HepG2 (cell line): ENCODE measurements around the gene CTDSPL2. TPM values are rescaled to one million over a fixed set of nuclear protein-coding genes. Genes with fewer than 3 reads are reported as not detected.

ENCODE experiments used
- ATF6 ChIP-seq: sonication (generic); formaldehyde crosslinking; conservative IDR thresholded peaks from 2 replicates; pipeline ENCODE4 v1.4.0; 2020; ENCODE audit warnings: missing genetic modification reagents
- CAMTA2 ChIP-seq: sonication (generic); formaldehyde crosslinking; IDR thresholded peaks from 2 replicates; pipeline ENCODE4 v1.4.0; 2020; ENCODE audit warnings: mild to moderate bottlenecking, missing genetic modification reagents, borderline replicate concordance
- DBP ChIP-seq: sonication (generic); formaldehyde crosslinking; IDR thresholded peaks from 2 replicates; pipeline ENCODE4 v1.4.0; 2020; ENCODE audit warnings: missing genetic modification reagents; ENCODE audit errors: not compliant biosample characterization
- DMAP1 ChIP-seq: IDR thresholded peaks from 2 replicates; pipeline ENCODE4 v1.6.1; 2016
- FOXM1 ChIP-seq: sonication (generic); formaldehyde crosslinking; IDR thresholded peaks from 2 replicates; pipeline ENCODE4 v1.5.0; 2020; ENCODE audit warnings: missing genetic modification reagents
- HDAC1 ChIP-seq: sonication (generic); formaldehyde crosslinking; IDR thresholded peaks from 2 replicates; pipeline ENCODE4 v1.5.1; 2020; ENCODE audit warnings: mild to moderate bottlenecking, missing genetic modification reagents
- JUND ChIP-seq: sonication (generic); formaldehyde crosslinking; IDR thresholded peaks from 2 replicates; pipeline ENCODE4 v1.8.0; 2022; ENCODE audit warnings: mild to moderate bottlenecking, missing genetic modification reagents
- MAX ChIP-seq: IDR thresholded peaks from 2 replicates; pipeline ENCODE4 v1.6.1; 2012; ENCODE audit warnings: inconsistent platforms
- MXI1 ChIP-seq: IDR thresholded peaks from 3 replicates; pipeline ENCODE4 v1.6.1; 2012; ENCODE audit warnings: low read depth, low read length, inconsistent platforms, borderline replicate concordance
- POGZ ChIP-seq: sonication (generic); formaldehyde crosslinking; IDR thresholded peaks from 2 replicates; pipeline ENCODE4 v1.4.0; 2020; ENCODE audit warnings: mild to moderate bottlenecking, missing genetic modification reagents
- REL ChIP-seq: sonication (generic); formaldehyde crosslinking; conservative IDR thresholded peaks from 2 replicates; pipeline ENCODE4 v1.8.0; 2022; ENCODE audit warnings: mild to moderate bottlenecking, missing genetic modification reagents, moderate library complexity
- SIX4 ChIP-seq: sonication (generic); formaldehyde crosslinking; IDR thresholded peaks from 2 replicates; pipeline ENCODE4 v1.4.0; 2020; ENCODE audit warnings: missing genetic modification reagents
- SMAD3 ChIP-seq: sonication (generic); formaldehyde crosslinking; IDR thresholded peaks from 2 replicates; pipeline ENCODE4 v1.4.0; 2020; ENCODE audit warnings: missing genetic modification reagents
- ZBTB25 ChIP-seq: IDR thresholded peaks from 2 replicates; pipeline ENCODE4 v1.6.1; 2018; ENCODE audit warnings: missing genetic modification reagents
- ZMYM4 ChIP-seq: sonication (generic); formaldehyde crosslinking; IDR thresholded peaks from 2 replicates; pipeline ENCODE4 v1.8.1; 2023; ENCODE audit warnings: mild to moderate bottlenecking, missing genetic modification reagents
- ZNF510 ChIP-seq: sonication (generic); formaldehyde crosslinking; IDR thresholded peaks from 2 replicates; pipeline ENCODE4 v1.4.0; 2020; ENCODE audit warnings: low read depth, mild to moderate bottlenecking, missing genetic modification reagents
- ZNF546 ChIP-seq: sonication (generic); formaldehyde crosslinking; conservative IDR thresholded peaks from 2 replicates; pipeline ENCODE4 v1.8.1; 2023; ENCODE audit warnings: mild to moderate bottlenecking, missing genetic modification reagents
- ZNF577 ChIP-seq: sonication (generic); formaldehyde crosslinking; IDR thresholded peaks from 2 replicates; pipeline ENCODE4 v1.4.0; 2020; ENCODE audit warnings: mild to moderate bottlenecking, low read depth, missing genetic modification reagents, borderline replicate concordance
- ZNF644 ChIP-seq: IDR thresholded peaks from 2 replicates; pipeline ENCODE4 v1.6.1; 2016; ENCODE audit warnings: low read depth
- ZNF766 ChIP-seq: sonication (generic); formaldehyde crosslinking; IDR thresholded peaks from 2 replicates; pipeline ENCODE4 v1.5.0; 2020; ENCODE audit warnings: missing genetic modification reagents, borderline replicate concordance
- ZSCAN29 ChIP-seq: sonication (generic); formaldehyde crosslinking; conservative IDR thresholded peaks from 2 replicates; pipeline ENCODE4 v1.4.0; 2020; ENCODE audit warnings: mild to moderate bottlenecking, missing genetic modification reagents
- polyA plus RNA-seq, 8 experiments: library from polyadenylated mRNA; depleted of rRNA in 3 of 8; stranded (reverse) in 7 of 8; unstranded in 1 of 8; fragments of >200 nt; fragmentation: Illumina TruSeq in 4 of 8; extraction: Trizol in 4 of 8; gene quantifications; 2 replicates each; pipeline versions ENCODE4 v1.2.1 to v1.2.3, GENCODE V29; 2011 to 2016; ENCODE audit warnings: low read depth in 4 of 8, missing spikeins in 1 of 8, mixed read lengths in 1 of 8; ENCODE audit not compliant: insufficient read depth in 1 of 8
- total RNA-seq, 5 experiments: library from RNA; depleted of rRNA; stranded (reverse); fragments of >200 nt; fragmentation: Illumina TruSeq; extraction: Trizol; gene quantifications; 2 replicates each; pipeline ENCODE4 v1.2.3, GENCODE V29; 2016; ENCODE audit warnings: low read depth in 1 of 5
- TF ChIP-seq, protein P1 (sequence below): sonication (generic); formaldehyde crosslinking; IDR thresholded peaks from 2 replicates; pipeline ENCODE4 v1.5.1; 2020; ENCODE audit warnings: mild to moderate bottlenecking, missing genetic modification reagents

Gene CTDSPL2
- total and polyA plus RNA-seq, 2 of the 13 experiments (the other 11 are each of a cell fraction or from before 2014, with no cell fraction given): 37.4 to 56.2 TPM

DNA sequence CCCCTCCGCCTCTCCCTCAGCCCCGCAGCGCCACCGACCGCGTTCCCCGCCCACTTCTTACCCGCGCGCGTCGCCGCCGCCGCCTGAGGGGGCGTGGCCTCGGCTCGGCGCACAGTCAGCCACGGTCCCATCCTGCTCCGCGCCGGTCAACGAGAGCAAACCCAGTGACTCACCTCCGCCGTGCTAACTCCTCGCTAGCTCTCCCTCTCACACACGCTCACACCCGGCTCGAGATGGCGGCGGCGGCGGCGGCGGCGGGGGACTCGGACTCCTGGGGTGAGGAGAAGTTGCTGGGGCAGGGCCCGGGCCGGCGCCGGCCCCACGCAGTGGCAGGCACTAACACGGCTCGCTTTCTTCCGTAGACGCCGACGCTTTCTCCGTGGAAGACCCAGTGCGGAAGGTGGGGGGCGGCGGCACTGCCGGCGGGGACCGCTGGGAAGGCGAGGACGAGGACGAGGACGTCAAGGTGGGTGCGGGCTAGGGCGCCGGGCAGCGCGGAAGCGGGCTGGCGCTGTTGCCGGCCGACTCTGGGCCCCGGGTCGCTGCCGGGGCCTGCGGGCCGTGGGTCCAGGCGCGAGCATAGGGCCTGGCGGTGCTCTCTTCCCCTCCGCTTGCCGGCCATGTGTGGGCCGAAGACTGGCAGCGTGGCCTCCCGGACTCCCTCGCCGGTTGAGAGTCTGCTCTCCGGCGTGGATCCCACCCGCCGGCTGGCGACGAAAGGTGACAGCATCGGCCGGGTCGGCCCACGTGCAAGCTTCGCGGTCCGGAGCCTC is 109.7 kb downstream of the CTDSPL2 start, which contains the start of gene EIF3J (continued):
- TF ChIP-seq ZSCAN29 (0 out of 2 replicates have a peak, but pooled peaks have one; percentile 19), ZNF577 (CRISPR knock-in tag) (0 out of 2 replicates have a peak, but pooled peaks have one; percentile 68), DBP (CRISPR knock-in tag) (no peak), CAMTA2 (peak; percentile 21; the same call in 1 of the 2 replicates), SIX4 (CRISPR knock-in tag) (no peak), MAX (peak; percentile 78), SMAD3 (CRISPR knock-in tag) (no peak; the same call in 1 of the 2 replicates), DMAP1 (CRISPR knock-in tag) (peak; percentile 60), ZNF766 (CRISPR knock-in tag) (no peak), MXI1 (peak; percentile 80; the same call in 2 of the 3 replicates), ZNF546 (CRISPR knock-in tag) (no peak; the same call in 1 of the 2 replicates), ZNF644 (CRISPR knock-in tag) (no peak), JUND (CRISPR knock-in tag) (peak; percentile 86), ZBTB25 (CRISPR knock-in tag) (no peak), REL (CRISPR knock-in tag) (no peak), HDAC1 (peak; percentile 38), ATF6 (CRISPR knock-in tag) (no peak), FOXM1 (CRISPR knock-in tag) (no peak; the same call in 1 of the 2 replicates), ZMYM4 (CRISPR knock-in tag) (peak; percentile 53; the same call in 1 of the 2 replicates), POGZ (CRISPR knock-in tag) (peak; percentile 50), ZNF510 (CRISPR knock-in tag) (no peak)
- TF ChIP-seq, protein P1, sequence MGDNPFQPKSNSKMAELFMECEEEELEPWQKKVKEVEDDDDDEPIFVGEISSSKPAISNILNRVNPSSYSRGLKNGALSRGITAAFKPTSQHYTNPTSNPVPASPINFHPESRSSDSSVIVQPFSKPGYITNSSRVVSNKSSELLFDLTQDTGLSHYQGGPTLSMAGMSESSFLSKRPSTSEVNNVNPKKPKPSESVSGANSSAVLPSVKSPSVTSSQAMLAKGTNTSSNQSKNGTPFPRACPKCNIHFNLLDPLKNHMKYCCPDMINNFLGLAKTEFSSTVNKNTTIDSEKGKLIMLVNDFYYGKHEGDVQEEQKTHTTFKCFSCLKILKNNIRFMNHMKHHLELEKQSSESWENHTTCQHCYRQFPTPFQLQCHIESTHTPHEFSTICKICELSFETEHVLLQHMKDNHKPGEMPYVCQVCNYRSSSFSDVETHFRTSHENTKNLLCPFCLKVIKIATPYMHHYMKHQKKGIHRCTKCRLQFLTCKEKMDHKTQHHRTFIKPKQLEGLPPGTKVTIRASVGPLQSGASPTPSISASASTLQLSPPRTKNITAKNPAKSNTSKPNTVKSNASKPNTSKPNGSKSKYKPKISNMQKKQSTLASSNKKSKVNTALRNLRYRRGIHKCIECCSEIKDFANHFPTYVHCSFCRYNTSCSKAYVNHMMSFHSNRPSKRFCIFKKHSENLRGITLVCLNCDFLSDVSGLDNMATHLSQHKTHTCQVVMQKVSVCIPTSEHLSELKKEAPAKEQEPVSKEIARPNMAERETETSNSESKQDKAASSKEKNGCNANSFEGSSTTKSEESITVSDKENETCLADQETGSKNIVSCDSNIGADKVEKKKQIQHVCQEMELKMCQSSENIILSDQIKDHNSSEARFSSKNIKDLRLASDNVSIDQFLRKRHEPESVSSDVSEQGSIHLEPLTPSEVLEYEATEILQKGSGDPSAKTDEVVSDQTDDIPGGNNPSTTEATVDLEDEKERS (CRISPR knock-in tag): no peak; the same call in 1 of the 2 replicates
